KG1 (cell line): ENCODE measurements around the gene GPX5.
"Not testable (repeated sequence)": the region's sequence is repeated elsewhere in the genome, so short reads cannot be mapped to it uniquely, and the experiment has no call there.

ENCODE experiments used
- DNase-seq: peaks from one replicate; lab custom pipeline; 2025; lab: John Stamatoyannopoulos, UW

Gene GPX5

DNA sequence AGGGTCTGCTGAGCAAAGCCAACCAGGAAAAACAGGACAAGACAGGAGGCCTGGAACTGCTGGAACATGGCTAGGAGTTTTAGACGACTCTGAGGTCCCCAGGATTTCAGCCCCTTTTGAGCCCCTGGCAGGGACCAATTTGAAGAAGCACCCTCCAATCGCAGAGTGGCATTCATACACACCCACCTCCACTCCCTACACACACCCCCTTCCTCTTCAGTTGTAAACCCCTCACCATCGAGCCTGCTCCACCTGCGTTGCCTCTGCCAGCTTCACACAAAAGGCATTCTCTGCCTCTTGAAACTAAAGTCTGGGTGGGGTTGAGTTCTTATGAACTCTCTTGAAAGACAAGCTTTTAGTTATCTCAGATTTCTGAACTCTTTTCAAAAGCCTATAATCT is 10.0 kb upstream of the GPX5 start, which contains the start of gene GPX6:
Gene GPX6, minus strand, starts transcription at position 118 of the 400 bp plus-strand sequence. Its CDS starts 50 bp downstream, at position 68.
- no peak for DNase-seq

DNA sequence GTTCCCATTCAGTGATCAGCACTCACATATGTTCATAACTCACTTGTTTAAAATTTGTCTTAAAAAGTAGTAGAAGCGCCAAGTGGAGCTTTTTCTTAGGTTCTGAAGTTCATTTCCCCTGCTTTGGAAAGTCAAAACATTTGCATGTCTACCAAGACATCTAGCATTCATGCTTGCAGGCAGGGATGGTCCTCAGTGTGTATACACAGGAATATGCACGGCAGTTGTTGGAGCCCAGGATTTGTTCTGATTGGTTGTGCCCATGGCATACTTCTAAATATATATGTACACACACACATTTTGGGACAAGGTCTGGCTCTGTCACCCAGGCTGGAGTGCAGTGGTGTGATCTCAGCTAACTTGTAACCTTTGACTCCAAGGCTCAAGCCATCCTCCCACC is 7.7 kb upstream of the GPX5 start:
- no peak for DNase-seq

DNA sequence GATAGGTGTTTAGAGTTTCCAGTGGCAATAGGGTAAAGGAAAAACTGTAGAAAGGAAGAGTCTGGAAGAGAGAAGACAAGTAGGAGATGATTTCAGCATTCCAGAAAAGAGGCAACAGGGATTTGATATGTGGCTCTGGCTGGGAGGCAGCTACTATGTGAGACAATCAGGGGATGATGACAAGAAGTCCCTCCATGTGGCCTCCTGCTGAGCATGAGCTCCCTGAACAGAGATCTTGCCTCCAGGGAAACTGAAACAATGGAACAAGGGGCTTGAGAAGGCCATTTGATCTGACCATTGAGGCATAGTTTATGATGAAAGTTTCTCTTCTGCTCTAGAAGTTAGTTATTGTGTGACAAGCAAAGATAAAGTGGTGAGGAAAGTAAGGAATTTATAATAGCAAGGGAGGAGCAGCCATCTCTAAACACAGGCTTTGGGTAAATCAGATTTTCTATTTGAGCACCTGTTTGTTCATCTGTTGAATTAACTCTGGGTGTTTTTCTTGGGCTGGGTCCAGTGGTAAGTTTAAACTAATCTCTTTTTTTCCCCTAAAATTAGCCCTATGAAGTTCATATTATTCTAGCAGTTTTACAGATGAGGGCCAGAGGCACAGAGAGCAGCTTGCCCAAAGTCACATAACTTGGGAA is 3.0 kb upstream of the GPX5 start:
- DNase-seq: no peak

DNA sequence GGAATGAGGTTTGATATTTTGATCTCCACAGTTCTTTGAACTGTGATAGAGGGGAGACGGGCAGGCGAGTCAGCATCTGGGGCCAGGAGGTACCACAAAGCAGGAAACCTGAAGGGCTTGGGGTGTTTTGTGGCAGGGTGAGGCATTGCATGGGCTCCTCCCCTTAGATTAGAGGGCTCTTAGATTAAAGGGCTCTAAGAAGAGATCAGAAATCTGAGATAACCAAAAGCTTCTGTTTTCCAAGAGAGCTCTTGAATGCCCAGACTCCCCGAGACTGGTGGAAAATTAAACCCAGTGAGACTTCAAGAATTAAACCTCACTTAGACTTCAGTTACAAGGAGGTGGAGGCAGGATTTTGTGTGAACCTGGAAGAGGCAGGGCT is 2.4 kb upstream of the GPX5 start:
- no peak for DNase-seq

DNA sequence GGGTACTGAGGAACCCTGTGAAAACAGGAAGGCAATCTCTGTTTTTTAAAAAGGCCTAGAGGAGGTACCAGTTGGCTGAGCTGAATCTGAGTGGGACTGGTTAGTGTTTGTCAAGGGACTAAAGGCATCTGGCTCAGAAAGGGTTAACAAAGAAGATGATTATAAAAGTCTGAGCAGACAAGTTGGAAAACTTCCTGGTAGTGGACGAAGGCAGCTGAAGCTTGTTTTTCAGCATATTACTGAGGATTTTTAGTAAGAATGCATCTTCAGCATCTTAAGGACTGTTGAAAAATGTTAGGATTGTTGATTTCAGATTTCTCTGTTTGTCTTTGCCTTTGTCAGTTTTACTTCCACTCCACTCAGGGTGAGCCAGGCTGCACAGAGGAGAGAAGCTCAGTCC is 5.1 kb downstream of the GPX5 start:
- DNase-seq: no peak

DNA sequence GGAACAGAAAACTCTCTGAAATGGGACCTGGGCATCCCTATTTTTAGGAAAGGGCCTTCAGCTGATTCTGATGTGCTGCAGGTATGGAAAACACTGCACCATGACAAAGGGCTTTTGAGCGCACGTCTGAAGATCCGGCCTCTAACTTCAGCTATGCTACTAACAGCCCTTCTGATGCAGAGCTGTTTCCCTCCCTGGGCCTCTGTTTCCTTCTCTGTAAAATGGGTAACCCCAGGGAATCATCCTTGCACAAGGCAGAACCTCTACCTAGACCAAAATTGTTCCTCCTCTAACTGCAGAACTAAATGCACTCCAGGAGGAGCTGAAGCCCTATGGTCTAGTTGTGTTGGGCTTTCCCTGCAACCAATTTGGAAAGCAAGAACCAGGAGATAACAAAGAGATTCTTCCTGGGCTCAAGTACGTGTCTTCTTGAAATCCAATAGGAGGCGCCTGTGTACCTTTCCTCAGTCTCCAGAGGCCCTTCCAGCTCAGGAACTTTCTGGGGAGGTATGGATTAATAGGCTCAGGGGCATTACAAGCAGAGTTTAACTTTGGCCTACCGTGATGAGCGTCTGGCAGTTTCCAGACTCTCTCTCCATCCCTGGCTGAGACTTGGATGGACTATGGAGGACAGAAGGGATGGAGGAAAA is 5.9 kb downstream of the GPX5 start:
- DNase-seq: no peak

DNA sequence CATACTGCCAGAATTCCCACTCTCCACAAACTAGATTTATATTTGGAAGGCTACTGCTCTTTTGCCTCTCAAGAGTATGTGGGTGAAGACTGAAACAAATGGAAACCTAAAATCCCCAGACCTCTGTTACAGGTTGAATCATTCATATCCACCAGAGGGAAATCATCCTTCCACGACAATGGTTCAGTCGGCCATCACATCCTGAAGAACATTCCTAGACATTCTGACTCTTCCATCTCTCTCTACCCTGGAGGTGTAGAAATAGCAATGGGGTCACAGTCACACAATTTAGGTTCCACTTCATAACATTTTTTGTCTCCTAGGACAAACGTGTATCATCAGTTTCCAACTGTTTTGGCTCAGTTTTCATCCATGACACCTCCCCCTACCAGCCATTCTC is 8.6 kb downstream of the GPX5 start:
- no peak for DNase-seq

DNA sequence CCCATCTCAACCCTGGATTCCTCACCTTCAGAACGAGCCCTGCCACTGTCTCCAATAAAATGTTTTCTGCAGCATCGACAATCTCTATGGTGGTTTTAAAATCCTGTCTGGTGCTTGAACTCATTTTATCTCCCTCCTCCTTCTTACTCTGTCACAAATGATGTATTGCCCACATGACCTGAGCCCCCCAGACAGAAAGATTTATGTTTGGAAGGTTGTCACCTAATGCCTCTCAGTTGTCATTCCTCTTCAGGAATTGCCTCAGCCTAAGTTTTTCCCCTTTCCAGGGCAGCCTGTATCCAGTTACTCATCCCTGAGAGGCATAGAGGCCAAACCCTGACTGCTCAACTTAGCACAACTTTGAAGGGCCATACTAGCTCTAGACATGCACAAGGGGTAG is 9.2 kb downstream of the GPX5 start:
- DNase-seq: no peak

DNA sequence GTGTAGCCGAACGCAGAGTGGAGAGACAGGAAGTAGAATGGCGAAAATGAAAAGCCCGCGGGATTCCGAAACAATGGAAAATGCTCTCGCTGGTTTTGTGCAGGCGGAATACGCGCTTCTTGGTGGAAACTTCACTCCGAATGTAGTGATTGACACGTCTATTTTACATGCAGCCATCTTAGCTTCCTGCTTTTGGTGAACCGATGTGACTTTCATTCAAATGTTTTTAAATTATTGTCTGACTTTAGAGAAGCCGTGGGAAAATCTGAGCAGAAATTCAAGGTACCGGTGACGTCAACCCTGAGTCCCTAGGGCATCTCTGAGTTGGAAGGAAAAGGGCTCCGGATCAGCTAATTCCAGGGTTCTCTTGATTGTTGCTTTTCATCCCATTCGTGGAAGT is 11.4 kb downstream of the GPX5 start:
- no peak for DNase-seq

DNA sequence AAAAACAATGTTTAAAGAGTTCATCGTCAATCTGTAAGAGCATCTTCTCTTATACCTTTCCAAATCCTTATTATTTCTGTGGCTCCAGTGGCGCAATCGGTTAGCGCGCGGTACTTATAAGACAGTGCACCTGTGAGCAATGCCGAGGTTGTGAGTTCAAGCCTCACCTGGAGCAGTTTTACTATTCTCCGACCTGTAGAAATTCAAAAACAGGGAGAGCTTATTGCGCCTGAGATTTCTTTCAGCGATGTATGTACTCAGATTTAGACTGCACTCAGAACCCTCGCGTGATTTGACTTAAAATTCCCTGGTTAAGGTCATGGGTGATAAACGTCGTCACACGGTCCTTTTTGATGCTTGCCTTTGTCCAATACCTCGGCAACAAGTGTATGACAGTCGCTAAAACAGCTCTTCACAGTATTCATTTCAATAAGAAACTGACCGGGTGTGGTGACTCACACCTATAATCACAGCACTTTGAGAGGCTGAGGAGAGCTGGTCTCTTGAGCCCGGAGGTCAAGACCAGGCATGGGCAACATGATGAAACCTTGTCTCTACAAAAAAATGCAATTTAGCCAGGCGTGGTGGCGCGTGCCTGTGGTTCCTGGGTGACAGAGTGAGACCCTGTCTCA is 11.9 kb downstream of the GPX5 start:
- DNase-seq: no peak

DNA sequence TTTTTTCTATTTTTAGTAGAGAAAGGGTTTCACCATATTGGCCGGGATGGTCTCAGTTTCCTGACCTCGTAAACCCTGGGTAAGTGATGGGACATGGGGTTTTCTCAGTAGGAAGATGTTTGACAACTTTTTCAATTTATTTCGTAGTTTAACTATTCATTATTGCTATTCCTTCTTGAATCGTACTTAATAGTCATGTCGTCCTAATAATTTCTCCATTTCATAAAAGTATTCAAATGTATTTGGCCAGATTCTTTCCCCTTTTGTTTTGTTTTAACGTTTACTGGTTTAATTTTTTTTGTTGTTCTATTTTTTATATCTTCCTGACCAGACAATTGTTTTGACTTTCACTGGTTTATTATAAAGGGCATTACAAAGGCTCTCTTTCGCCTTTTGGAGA is 16.3 kb downstream of the GPX5 start:
- no peak for DNase-seq

DNA sequence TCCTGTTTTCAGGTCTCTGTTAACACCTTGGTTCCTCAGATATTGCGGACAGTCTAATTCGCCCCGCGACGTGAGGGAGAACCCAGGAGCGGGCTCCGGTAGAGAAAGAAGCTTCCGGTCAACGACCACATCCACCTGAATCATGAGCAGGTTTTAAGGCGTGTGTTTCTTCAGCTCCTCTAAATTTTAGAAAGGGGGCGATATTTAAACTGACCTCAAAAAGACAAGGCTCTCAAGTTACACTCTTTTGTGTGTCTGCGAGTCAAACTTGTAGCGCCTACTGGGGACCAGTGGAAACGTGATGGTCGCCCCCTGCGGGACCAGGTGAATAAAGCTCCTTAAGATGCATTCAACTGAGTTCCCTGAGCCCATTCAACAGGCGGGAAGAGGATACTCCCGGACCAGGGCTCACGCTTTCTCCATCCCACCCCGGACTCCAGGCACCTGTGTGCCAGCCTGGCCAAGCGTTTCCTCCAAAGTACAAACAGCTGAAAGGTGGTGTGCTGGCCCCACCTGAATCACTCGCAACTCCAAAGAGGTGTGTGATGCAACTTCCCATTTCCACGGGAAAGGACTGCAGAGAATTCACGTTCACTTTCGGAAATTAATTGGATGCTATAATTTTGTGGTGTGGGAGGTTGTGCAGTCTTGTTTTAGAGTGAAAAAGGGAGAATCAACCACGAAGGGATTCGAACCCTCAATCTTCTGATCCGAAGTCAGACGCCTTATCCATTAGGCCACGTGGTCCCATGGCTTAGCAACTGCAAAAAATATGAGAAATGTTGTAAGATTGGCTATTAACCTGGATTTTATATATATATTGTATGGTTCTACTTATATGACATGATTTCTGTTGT is 17.0 kb downstream of the GPX5 start:
- DNase-seq: peak; percentile 83

DNA sequence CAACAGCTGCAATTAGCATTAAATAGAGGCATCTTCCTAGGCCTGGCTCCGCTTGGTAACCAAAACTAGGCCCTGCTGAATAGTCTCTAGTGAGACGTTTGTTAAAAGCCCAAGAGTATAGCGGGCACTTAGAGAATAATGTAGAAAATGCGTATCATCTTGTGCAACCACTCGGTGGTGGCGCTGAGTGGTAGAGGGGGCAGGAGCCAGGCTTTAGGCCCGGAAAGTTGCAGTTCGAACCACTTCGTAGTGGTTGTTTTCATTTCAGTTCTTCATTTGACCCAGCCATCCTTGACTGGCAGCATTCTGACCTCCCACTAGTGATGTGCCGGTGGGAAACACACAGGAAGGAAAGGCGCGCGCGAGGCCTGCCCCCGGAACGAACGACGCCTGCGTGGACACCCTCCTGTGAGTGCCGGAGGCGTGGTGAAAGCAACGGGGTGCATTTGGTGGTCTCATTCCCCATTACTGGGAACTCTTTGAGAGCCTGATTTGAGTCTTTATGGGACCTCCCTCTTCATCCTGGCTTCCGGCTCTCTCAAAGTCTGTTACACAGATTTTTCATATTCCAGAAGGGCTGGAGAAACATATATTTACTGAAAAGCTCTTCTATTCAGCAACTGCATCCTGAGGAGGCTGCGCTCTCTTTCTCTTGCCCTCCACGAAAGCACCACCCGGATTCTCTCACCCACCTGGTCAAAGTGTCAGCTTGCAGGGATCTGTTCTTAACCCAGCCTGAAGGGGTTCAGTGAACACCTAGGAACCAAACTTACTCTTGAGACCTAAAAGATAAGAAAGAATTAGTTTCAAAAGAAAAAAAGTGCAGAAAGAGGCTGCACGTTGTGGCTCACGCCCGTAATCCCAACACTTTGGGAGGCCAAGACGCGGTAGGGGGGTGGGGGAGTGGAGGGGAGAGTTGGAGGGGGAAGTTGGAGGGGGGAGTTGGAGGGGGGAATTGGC is 18.2 kb downstream of the GPX5 start:
- DNase-seq: no peak

DNA sequence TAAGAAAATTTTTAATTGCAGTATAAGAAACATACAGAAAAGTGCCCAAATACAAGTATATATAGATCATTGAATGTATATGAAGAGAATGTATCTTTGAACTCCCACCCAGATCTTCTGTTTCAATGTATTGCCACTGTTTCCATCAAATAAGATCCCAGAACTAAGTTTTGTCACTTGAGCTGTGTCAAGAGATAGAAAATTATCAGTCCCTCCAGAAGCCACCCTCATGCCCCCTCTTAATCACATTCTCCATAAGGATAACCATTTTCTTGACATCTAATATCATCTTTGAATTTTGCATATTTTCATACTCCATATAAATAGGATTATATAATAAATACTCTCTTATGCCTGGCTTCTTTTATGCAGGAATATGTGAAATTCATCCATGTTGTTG is 20.3 kb downstream of the GPX5 start:
- no peak for DNase-seq

DNA sequence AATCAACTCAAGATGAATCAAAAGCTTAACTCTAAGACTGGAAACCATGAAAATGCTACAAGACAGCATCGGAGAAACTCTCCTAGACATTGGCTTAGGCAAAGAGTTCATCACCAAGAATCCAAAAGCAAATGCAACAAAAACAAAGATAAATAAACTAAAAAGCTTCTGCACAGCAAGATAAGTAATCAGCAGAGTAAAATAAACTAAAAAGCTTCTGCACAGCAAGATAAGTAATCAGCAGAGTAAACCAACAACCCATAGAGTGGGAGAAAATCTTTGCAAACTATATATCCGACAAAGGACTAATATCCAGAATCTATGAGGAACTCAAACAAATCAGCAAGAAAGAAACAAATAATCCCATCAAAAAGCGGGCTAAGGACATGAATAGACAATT is 21.3 kb downstream of the GPX5 start:
- DNase-seq: not testable (repeated sequence)

DNA sequence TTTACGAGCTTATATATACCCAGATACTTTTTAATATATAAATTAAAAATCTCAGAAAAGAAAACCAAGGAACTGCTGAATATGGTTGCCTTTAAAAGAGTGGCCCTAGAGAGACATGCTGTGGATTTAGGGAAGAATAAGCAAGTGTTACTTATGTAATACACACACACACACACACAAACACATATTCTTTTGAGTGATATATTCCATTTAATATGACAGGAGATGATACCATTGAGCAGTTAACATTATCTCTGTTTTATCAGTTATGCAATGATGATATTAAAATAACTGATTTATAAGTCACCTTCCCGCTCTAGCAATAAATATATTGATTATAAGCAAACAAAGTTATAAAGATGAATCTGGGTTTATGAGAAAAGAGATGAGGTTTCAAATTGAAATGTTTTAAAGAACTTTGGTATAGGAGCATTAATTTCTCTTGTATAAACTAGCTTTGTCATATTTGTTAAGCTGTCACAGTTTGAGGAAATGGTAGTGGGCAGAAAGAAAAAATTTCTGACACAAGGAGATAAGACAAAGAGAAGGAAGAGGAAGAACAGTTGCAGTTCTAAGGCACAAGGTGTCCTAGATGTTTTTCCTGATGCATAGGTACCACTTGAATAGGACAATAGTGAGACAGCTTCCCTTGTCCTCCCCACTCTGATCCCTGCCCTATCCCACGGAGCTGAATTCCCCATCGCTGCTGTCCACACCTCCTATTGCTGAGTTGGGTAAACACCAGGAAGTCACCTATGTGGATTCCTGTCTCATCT is 26.4 kb downstream of the GPX5 start:
- DNase-seq: no peak

DNA sequence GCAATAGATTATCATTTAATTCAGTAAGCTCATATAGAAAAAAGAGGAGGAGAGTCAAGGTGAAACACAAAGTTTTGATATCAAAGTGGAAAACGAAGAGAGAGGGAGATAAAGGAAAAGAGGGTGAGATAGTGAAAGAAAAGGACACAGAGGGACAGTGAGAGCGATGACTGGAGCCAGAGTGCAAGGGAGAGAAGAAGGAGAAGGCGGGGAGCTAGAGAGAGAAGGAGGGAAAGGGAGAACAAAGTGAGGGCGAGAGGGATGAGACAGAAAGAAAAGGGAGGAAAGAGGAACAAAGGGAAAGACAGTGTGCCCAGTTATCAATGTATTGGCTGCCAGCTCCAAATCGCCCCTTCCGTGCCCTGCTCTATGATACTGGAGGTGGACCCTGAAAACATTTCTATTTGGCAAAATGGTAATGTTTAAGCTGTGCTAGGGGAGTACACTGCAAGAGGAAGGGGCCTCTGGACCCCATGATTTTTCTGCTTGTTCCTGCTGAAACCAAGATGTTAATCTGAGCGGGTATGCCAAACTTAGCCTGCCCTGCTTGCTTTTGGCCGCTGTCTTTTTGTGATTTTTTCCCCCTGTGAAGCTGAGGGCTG is 27.8 kb downstream of the GPX5 start:
- no peak for DNase-seq

DNA sequence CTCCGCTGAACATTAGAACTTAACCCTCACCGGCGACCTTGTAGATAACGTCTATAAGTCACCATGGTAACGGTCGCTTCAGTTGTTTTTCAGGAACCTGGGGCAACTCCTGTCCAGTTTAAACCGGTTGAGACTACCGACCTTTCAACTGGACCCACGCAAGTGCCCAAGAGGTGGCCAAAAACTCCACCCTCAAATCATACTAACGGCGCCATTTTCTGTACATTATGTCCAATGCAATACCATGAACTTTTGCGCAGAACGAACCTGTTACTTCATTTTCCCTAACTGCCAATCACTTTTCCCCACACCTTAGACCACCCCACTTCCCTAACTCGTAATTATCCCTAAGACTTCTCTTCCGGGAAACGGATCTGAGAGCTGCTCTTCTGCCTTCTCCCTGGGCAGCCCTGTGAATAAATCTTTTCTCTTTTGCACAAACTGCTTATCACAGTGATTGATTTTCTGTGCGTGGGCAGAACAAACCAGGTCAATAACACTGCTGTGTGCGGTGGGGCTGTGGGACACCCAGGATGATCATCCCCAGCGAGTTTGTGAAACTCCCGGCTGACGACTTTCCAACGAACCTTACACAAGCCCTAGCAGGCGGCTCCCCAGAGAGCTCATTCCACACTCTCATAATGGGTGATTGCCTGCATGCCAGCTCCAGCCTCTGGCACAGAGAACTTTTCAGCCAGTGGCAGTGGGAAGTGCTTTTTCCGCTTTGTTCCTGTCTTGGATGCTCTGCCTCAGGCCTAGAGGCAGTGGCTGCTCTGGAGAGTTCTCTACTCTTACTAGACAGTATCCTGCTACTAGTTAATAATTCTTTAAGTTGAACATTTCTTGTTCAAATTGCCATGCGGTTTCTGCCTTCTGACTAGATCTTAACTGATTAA is 28.6 kb downstream of the GPX5 start:
- DNase-seq: no peak

DNA sequence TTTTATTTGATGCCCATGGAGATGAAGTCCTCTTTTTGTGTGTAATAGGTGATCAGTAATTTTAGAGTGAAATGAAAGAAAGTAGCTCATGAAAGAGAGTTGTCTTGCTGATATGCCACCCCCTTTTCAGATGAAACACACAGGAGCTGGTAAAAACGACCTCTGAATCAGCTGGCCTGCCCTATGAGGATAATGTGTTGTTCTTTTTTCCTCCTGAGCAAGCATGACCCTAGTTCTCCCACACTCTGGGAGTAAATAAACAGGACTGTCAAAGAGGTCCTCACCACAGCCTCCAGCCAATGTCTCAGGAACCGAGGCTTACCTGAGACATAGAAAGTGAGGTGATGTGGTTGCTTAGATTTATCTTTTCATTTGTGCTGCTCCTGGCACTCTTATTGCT is 29.5 kb downstream of the GPX5 start:
- DNase-seq: no peak
